Endodermal cell (in vitro differentiated cells): Measurements from ENCODE around the gene C18orf32. TPM values are rescaled to one million over a fixed set of nuclear protein-coding genes. Genes with fewer than 3 reads are reported as not detected.

Source experiments
- DNase-seq: peaks from one replicate; pipeline ENCODE4 v3.0.0-alpha.2; 2017
- H3K27ac ChIP-seq: 2 replicates; pipeline ENCODE4 v1.5.1; 2013; ENCODE audit warnings: mild to moderate bottlenecking, low read depth, low read length, moderate library complexity
- H3K27me3 ChIP-seq: 2 replicates; pipeline ENCODE4 v1.6.1; 2013; ENCODE audit warnings: mild to moderate bottlenecking, low read length, moderate library complexity; ENCODE audit not compliant: insufficient read depth, control insufficient read depth, poor library complexity, severe bottlenecking
- H3K36me3 ChIP-seq: 2 replicates; pipeline ENCODE4 v1.7.0; 2013; ENCODE audit warnings: mild to moderate bottlenecking, low read length, moderate library complexity; ENCODE audit not compliant: control insufficient read depth, insufficient read depth
- H3K4me1 ChIP-seq: one replicate; pipeline ENCODE4 v1.7.0; 2013; ENCODE audit warnings: low read length; ENCODE audit not compliant: control insufficient read depth, insufficient read depth
- H3K4me3 ChIP-seq: 2 replicates; pipeline ENCODE4 v1.5.1; 2013; ENCODE audit warnings: mild to moderate bottlenecking, low read length, moderate library complexity
- H3K9ac ChIP-seq: 2 replicates; pipeline ENCODE4 v1.6.1; 2013; ENCODE audit warnings: mild to moderate bottlenecking, low read length, moderate library complexity; ENCODE audit not compliant: poor library complexity, severe bottlenecking; ENCODE audit errors: extremely low read depth
- H3K9me3 ChIP-seq: 2 replicates; pipeline ENCODE4 v1.6.1; 2013; ENCODE audit warnings: mild to moderate bottlenecking, low read length, moderate library complexity; ENCODE audit not compliant: control insufficient read depth
- H3K27ac Mint-ChIP-seq: 2 replicates; pipeline ENCODE4 v1.8.0; 2020; ENCODE audit warnings: mixed read lengths
- H3K27me3 Mint-ChIP-seq: 2 replicates; pipeline ENCODE4 v1.8.0; 2021; ENCODE audit warnings: mild to moderate bottlenecking, mixed read lengths; ENCODE audit not compliant: insufficient read depth
- H3K36me3 Mint-ChIP-seq: 2 replicates; pipeline ENCODE4 v1.8.0; 2020; ENCODE audit warnings: low read depth, mixed read lengths
- H3K4me1 Mint-ChIP-seq: 2 replicates; pipeline ENCODE4 v1.8.0; 2020; ENCODE audit warnings: mixed read lengths
- H3K4me3 Mint-ChIP-seq: 2 replicates; pipeline ENCODE4 v1.8.0; 2020; ENCODE audit warnings: mild to moderate bottlenecking, moderate library complexity, mixed read lengths
- H3K9me3 Mint-ChIP-seq: 2 replicates; pipeline ENCODE4 v1.8.0; 2020; ENCODE audit warnings: mild to moderate bottlenecking, mixed read lengths
- CTCF ChIP-seq: fragments of 200-600 bp; sonication (generic); conservative IDR thresholded peaks from 2 replicates; pipeline ENCODE4 v1.5.0; 2021; ENCODE audit warnings: antibody characterized with exemption, mild to moderate bottlenecking
- WGBS, 2 experiments: methylation state at CpG; one replicate each; pipeline versions ENCODE4 v1.1.5 to v1.1.7; 2013; ENCODE audit warnings: missing lambda C conversion rate in 2 of 2, mixed read lengths in 1 of 2; ENCODE audit not compliant: insufficient coverage in 1 of 2, insufficient read length in 1 of 2; 5-methylcytosine and 5-hydroxymethylcytosine counted together
- total RNA-seq, 2 donors: library from RNA; stranded (reverse); fragmentation: NEBNext Ultra II Directional in 1 of 2; extraction: Animal tissue kit (Norgen Biotek cat#: 25700) in 1 of 2; gene quantifications; 2 replicates in 1 of 2; 3 replicates in 1 of 2; pipeline ENCODE4 v1.2.1, GENCODE V29; 2021

C18orf32 gene
- total RNA-seq, 2 donors from 2014 or later = 31.4 to 32.9 TPM

- TF ChIP-seq CTCF = no peak
- H3K4me1 ChIP-seq = peaks cover 5% of the 10 kb centered on the region
- no peaks in the 10 kb centered on the region for H3K27me3 Mint-ChIP-seq
- H3K9ac ChIP-seq = peak overlapping the region; percentile 33
- H3K9me3 Mint-ChIP-seq = no peaks in the 10 kb centered on the region
- H3K4me3 ChIP-seq = peak overlapping the region; percentile 95
- peak overlapping the region; percentile 89 for H3K4me3 Mint-ChIP-seq
- no peaks in the 10 kb centered on the region for H3K27me3 ChIP-seq
- peaks cover 52% of the 10 kb centered on the region for H3K36me3 ChIP-seq
- 83 to 87% methylated on average over 7 to 8 of the region's 8 CpGs for WGBS, 2 experiments
- peaks cover 49% of the 10 kb centered on the region for H3K4me1 Mint-ChIP-seq
- DNase-seq = no peak
- peak overlapping the region; percentile 92 for H3K27ac Mint-ChIP-seq
- H3K27ac ChIP-seq = peak overlapping the region; percentile 91
- peaks cover 60% of the 10 kb centered on the region for H3K36me3 Mint-ChIP-seq
- H3K9me3 ChIP-seq = no peaks in the 10 kb centered on the region
Measured at GRCh38 chr18:49487711-49488310, 777 bp upstream of the C18orf32 start.

DNA sequence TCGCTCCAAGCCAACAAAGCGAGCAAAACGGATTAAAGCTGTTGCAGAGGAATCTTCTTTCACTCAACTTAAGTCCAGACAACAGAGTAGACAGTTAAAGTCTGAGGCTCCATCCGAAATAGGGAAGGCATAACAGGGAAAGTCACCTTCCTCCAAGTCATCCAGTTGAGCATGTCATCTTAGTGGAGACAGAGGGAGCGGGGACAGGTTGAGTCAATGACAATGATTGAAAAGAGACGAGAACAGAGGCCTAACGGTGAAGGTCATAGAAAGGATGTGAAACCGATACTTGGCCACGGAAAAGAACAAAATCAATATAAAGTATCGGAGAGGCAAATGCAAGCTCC, 455 bp downstream of the C18orf32 start:
- no peak for DNase-seq
- H3K4me3 ChIP-seq = peak overlapping the region; percentile 95
- H3K9ac ChIP-seq = peak overlapping the region; percentile 33
- Mint-ChIP-seq H3K27ac (peak overlapping the region; percentile 92), H3K27me3 (no peaks in the 10 kb centered on the region), H3K4me1 (peaks cover 44% of the 10 kb centered on the region), H3K36me3 (peaks cover 66% of the 10 kb centered on the region), H3K4me3 (peak overlapping the region; percentile 89), H3K9me3 (no peaks in the 10 kb centered on the region)
- H3K4me1 ChIP-seq = peaks cover 5% of the 10 kb centered on the region
- WGBS, 2 experiments = 0 to 6% methylated on average over 7 to 10 of the region's 10 CpGs
- no peak for TF ChIP-seq CTCF
- no peaks in the 10 kb centered on the region for H3K9me3 ChIP-seq
- peaks cover 62% of the 10 kb centered on the region for H3K36me3 ChIP-seq
- H3K27me3 ChIP-seq = no peaks in the 10 kb centered on the region
- H3K27ac ChIP-seq = peak overlapping the region; percentile 91

- no peak overlapping the region for H3K27ac ChIP-seq
Measured at GRCh38 chr18:49486134-49486533, 900 bp downstream of the C18orf32 start.

More at GRCh38 chr18:49486134-49486533, 900 bp downstream of the C18orf32 start:
- H3K36me3 Mint-ChIP-seq = peaks cover 66% of the 10 kb centered on the region
- H3K4me1 Mint-ChIP-seq = peaks cover 40% of the 10 kb centered on the region
- Histone ChIP-seq H3K4me3 (peak overlapping the region; percentile 95), H3K4me1 (peaks cover 5% of the 10 kb centered on the region), H3K9ac (peak overlapping the region; percentile 33), H3K36me3 (peaks cover 62% of the 10 kb centered on the region), H3K9me3 (no peaks in the 10 kb centered on the region), H3K27me3 (no peaks in the 10 kb centered on the region)
- peak overlapping the region; percentile 36 for H3K27ac Mint-ChIP-seq
- H3K27me3 Mint-ChIP-seq = no peaks in the 10 kb centered on the region
- WGBS, 2 experiments = 72 to 88% methylated on average over 5 to 7 of the region's 8 CpGs
- TF ChIP-seq CTCF = no peak
- peak overlapping the region; percentile 89 for H3K4me3 Mint-ChIP-seq
- no peak for DNase-seq
- no peaks in the 10 kb centered on the region for H3K9me3 Mint-ChIP-seq
